C4-2B (cell line): ENCODE data around the gene IQCC.
A peak's percentile ranks its signal among the peaks of the same experiment; 100 is the strongest.

Experiments
- ZFX ChIP-seq: fragments of 450-650 bp; IDR thresholded peaks from 2 replicates; pipeline ENCODE4 v1.6.1; 2017
- TF ChIP-seq, protein P1 (sequence below): fragments of 450-650 bp; conservative IDR thresholded peaks from 2 replicates; pipeline ENCODE4 v1.5.1; 2017; ENCODE audit warnings: mild to moderate bottlenecking

DNA sequence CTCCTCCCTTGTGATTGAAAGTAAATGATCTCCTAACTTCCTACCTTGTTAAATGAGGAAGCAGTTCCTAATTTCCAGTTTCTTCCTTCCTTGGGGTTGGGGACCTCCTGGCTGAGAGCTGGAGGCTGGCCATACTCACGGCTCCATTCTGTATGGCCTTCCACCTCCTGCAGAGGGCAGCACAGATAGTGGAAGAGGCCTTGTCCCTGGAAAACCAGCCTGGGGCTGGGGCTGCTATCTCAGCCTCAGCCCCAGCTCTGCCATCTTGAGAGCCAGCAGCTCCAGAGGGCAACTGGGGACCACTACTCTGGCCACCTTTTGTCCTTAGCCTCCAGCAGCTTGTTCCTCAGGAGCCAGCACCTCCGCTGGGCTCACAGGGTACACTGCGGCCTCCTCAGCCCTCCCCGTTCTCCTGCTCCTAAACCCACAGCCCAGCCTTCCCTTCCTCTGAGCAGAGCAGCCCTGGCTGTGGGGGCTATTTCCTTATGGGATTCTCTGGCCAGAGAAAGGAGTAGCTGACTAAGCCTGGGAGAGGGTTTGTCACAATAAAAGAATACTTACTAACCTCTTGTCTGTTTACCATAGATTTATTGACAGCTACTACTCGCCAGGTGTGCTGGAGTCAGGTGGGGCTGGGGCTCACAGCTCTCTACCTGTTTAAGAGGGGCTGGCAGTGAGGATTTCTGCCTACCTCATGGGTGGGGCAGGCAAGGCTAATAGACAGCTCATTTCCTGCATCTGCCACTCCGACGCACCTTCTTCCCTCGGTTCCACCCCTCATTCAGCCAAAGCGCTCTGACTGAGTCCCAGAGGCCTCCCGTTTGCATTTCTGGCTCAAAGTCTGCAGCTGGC, 10.4 kb downstream of the IQCC start:
- TF ChIP-seq, protein P1, sequence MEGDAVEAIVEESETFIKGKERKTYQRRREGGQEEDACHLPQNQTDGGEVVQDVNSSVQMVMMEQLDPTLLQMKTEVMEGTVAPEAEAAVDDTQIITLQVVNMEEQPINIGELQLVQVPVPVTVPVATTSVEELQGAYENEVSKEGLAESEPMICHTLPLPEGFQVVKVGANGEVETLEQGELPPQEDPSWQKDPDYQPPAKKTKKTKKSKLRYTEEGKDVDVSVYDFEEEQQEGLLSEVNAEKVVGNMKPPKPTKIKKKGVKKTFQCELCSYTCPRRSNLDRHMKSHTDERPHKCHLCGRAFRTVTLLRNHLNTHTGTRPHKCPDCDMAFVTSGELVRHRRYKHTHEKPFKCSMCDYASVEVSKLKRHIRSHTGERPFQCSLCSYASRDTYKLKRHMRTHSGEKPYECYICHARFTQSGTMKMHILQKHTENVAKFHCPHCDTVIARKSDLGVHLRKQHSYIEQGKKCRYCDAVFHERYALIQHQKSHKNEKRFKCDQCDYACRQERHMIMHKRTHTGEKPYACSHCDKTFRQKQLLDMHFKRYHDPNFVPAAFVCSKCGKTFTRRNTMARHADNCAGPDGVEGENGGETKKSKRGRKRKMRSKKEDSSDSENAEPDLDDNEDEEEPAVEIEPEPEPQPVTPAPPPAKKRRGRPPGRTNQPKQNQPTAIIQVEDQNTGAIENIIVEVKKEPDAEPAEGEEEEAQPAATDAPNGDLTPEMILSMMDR, result peak; percentile 91
- no peak for TF ChIP-seq ZFX
